Esophagus muscularis mucosa (tissue), 4 donors: ENCODE measurements around the gene E2F7. TPM values are rescaled to one million over a fixed set of nuclear protein-coding genes. Genes with fewer than 3 reads are reported as not detected.
A peak's percentile ranks its signal among the peaks of the same experiment; 100 is the strongest.

Source experiments
- DNase-seq: peaks from one replicate; pipeline ENCODE4 v3.0.0-alpha.2; 2017; ENCODE audit errors: extremely low spot score
- H3K27ac ChIP-seq, 4 donors: fragments of 200-600 bp; sonication (generic); replicated peaks in 1 of 4; 1 replicate in 3 of 4; 2 replicates in 1 of 4; pipeline ENCODE4 v1.5.1; 2016 to 2019; ENCODE audit warnings: mild to moderate bottlenecking in 1 of 4
- H3K27me3 ChIP-seq, 4 donors: fragments of 200-600 bp; sonication (generic); one replicate each; pipeline versions ENCODE4 v1.5.1 to v1.6.0; 2016 to 2019
- H3K36me3 ChIP-seq, 4 donors: fragments of 200-600 bp; sonication (generic); one replicate each; pipeline ENCODE4 v1.5.1; 2016 to 2019
- H3K4me1 ChIP-seq, 4 donors: fragments of 200-600 bp; sonication (generic); one replicate each; pipeline ENCODE4 v1.5.1; 2016 to 2019
- H3K4me3 ChIP-seq, 4 donors: fragments of 200-600 bp; sonication (generic); 1 replicate in 2 of 4; 2 replicates in 2 of 4; pipeline ENCODE4 v1.5.1; 2016 to 2019; ENCODE audit warnings: mild to moderate bottlenecking in 4 of 4, moderate library complexity in 1 of 4
- H3K9me3 ChIP-seq, 4 donors: fragments of 200-600 bp; sonication (generic); 1 replicate in 3 of 4; 2 replicates in 1 of 4; pipeline ENCODE4 v1.5.1; 2016 to 2019
- CTCF ChIP-seq, 3 experiments: fragments of 200-600 bp in 2 of 3; fragments of 450-650 bp in 1 of 3; sonication (generic) in 2 of 3; IDR thresholded peaks; one replicate each; pipeline ENCODE4 v1.5.1; 2017 to 2019; ENCODE audit warnings: antibody characterized with exemption in 3 of 3, mild to moderate bottlenecking in 2 of 3, moderate library complexity in 1 of 3
- EP300 ChIP-seq: sonication (generic); formaldehyde crosslinking; IDR thresholded peaks from one replicate; pipeline ENCODE4 v1.6.1; 2017; ENCODE audit warnings: antibody characterized with exemption
- POLR2A ChIP-seq: fragments of 450-650 bp; IDR thresholded peaks from one replicate; pipeline ENCODE4 v1.6.1; 2017; ENCODE audit warnings: antibody characterized with exemption, moderate library complexity, mild to moderate bottlenecking, low read depth
- POLR2AphosphoS5 ChIP-seq, 2 donors: sonication (generic); formaldehyde crosslinking; IDR thresholded peaks; one replicate each; pipeline ENCODE4 v1.6.1; 2017; ENCODE audit warnings: antibody characterized with exemption in 2 of 2
- whole genome bisulfite sequencing: methylation state at CpG from one replicate; pipeline ENCODE4 v1.1.5; 2018; 5-methylcytosine and 5-hydroxymethylcytosine counted together
- intact Hi-C: fragments of 100-400 bp; cut with DNase I; formaldehyde crosslinking; loops from one replicate; pipeline ENCODE4 v1.15.1; 2023
- total RNA-seq, 4 donors: library from RNA; depleted of rRNA; stranded (reverse); fragments of >200 nt; gene quantifications; one replicate each; pipeline versions ENCODE4 v1.1.0 to v1.2.1, GENCODE V29; 2016

E2F7 gene
- total RNA-seq, 4 donors from 2014 or later = not detected

- Histone ChIP-seq H3K4me1 (no peaks in the 10 kb centered on the region), H3K4me3 (no peak overlapping the region), H3K27ac (no peak overlapping the region), H3K36me3 (no peaks in the 10 kb centered on the region), H3K9me3 (no peaks in the 10 kb centered on the region), H3K27me3 (peaks cover 0 to 3% (median 0%) of the 10 kb centered on the region in 4 donors)
- intact Hi-C loops = no loop called here
- WGBS = 87% methylated on average over 1 of the region's 1 CpG
- no peak for DNase-seq
- TF ChIP-seq POLR2AphosphoS5 (IDR thresholded peaks at IDR 0.05) = no peak
- no peak for TF ChIP-seq CTCF (IDR thresholded peaks at IDR 0.05)
- no peak for TF ChIP-seq EP300
- no peak for TF ChIP-seq POLR2A
Observed at GRCh38 chr12:77053259-77053658, 12.1 kb downstream of the E2F7 start.

DNA sequence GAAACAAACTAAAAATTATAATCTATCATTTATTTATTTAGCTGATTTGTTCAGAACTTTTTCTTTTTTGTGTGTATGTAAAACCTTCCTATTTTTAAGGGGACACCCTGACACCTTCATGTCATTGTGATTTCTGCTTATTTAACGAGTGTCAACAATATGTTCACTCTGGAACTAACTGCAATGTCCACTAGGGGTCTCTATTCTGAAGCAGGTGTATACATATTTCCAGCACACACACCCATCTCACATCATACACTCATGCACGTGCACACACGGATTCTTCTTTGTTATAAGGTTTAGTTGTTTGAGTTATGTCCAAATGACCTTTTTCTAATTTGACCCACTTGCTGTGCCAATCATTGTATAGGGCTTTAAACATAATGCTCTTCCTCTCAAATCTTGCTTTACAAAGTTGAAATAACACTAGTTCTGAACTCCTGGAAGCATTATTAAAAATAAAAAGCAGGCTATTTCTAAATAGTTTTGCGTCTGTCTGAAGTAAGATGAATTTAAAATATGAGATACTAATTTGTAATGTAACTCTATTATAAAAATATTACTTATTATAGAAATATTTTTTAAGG is 15.5 kb downstream of the E2F7 start:
- 23% methylated on average over 4 of the region's 4 CpGs for WGBS
- H3K9me3 ChIP-seq = no peaks in the 10 kb centered on the region
- DNase-seq = no peak
- no peaks in the 10 kb centered on the region for H3K27me3 ChIP-seq
- H3K36me3 ChIP-seq = no peaks in the 10 kb centered on the region
- no peak overlapping the region for H3K27ac ChIP-seq
- no peaks in the 10 kb centered on the region for H3K4me1 ChIP-seq
- intact Hi-C loops = no loop called here
- TF ChIP-seq EP300 (no peak), CTCF (IDR thresholded peaks at IDR 0.05) (peak; percentile 48 to 78 (median 55))
- H3K4me3 ChIP-seq = no peak overlapping the region

DNA sequence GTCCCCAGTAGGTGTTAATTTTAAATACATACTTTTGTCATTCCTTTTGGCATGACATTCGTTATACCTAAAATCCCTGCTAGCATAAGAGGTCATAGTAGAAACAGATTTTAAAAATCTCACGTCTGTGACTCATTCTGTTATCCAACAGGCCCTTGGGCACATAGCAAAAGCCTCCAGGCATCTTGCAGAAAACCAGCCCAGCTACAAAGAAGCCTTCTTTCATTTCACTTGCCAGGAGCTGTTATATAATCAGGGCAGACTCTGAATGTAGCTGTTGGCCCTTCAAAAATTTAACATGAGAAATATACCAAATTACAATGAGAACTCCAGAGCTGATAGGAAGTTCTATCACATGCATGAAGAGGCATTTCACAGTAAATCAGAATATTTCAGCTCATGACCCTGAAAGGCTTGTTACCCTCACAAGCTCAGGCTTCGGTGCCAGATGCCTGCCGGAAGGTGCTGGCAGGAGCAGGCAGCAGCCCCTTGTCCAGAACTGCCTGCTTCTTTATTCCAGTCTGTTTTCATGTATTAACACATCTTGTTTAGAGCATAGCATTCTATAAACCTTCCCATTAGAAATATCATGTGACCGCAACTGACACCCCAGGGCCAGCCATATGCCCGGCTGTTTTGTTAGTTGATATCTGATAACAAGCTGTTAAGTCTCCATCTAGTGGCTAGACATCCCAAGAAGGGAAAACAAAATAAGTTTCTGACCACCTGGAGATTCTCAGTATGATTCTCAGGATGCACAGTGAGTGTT is 17.8 kb downstream of the E2F7 start:
- no peak for DNase-seq
- no peak for TF ChIP-seq EP300
- no peak for TF ChIP-seq POLR2A
- TF ChIP-seq POLR2AphosphoS5 (IDR thresholded peaks at IDR 0.05) = no peak
- TF ChIP-seq CTCF (IDR thresholded peaks at IDR 0.05) = no peak
- intact Hi-C loops = no loop called here
- H3K4me3 ChIP-seq = no peak overlapping the region
- H3K27me3 ChIP-seq = no peaks in the 10 kb centered on the region
- WGBS = 86% methylated on average over 6 of the region's 6 CpGs
- H3K9me3 ChIP-seq = no peaks in the 10 kb centered on the region
- H3K4me1 ChIP-seq = no peaks in the 10 kb centered on the region
- H3K27ac ChIP-seq = no peak overlapping the region
- no peaks in the 10 kb centered on the region for H3K36me3 ChIP-seq

DNA sequence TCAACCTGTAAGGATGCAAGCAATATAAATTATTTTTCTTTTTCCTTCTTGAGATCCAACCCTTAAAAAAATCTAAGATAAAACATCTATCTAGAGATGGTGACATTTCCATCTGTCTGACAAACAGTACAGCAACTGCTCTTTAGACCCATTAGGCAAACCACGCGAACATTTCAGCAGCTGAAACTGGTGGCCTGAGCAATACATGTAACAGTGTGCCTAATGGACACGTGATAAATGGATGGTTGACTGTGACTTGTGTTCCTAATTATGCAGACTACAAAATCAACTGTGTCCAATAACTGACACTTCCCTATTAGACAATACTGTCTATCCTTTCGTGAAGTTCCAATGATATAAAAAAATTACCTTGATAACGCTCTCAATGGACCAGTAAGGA is 18.9 kb downstream of the E2F7 start:
- 95% methylated on average over 5 of the region's 5 CpGs for WGBS
- Histone ChIP-seq H3K4me3 (no peak overlapping the region), H3K4me1 (no peaks in the 10 kb centered on the region), H3K27ac (no peak overlapping the region), H3K9me3 (no peaks in the 10 kb centered on the region), H3K27me3 (no peaks in the 10 kb centered on the region), H3K36me3 (no peaks in the 10 kb centered on the region)
- intact Hi-C loops = no loop called here
- no peak for DNase-seq
- TF ChIP-seq EP300 (no peak), POLR2A (no peak), CTCF (IDR thresholded peaks at IDR 0.05) (no peak), POLR2AphosphoS5 (IDR thresholded peaks at IDR 0.05) (no peak)

DNA sequence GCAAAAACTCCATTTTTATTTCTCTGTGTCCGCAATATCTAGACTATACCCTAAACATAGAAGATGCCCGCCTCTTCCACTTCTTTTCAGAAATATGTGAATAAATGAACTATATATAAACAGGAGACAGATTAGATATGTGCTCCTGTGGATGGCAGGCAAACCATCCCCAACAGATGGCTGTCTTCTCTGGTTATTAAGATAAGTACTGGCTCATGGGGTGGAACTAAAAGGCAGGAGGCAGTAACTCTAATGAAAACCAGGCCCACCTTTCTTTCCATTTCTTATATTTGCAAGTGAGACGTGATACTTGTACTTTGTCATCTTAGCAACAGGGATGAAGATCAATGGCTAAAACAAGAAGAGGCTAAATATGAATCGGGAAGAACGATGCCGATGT is 20.2 kb downstream of the E2F7 start:
- 91% methylated on average over 6 of the region's 6 CpGs for WGBS
- no peak overlapping the region for H3K4me3 ChIP-seq
- H3K27me3 ChIP-seq = no peaks in the 10 kb centered on the region
- H3K4me1 ChIP-seq = no peaks in the 10 kb centered on the region
- TF ChIP-seq POLR2AphosphoS5 (IDR thresholded peaks at IDR 0.05) (no peak), POLR2A (no peak)
- H3K36me3 ChIP-seq = no peaks in the 10 kb centered on the region
- H3K9me3 ChIP-seq = no peaks in the 10 kb centered on the region
- no peak overlapping the region for H3K27ac ChIP-seq
- DNase-seq = no peak
- intact Hi-C loops = no loop called here
